Stimulated activated CD4-positive, alpha-beta T cell treated with anti-CD3 and anti-CD28 coated beads, TNF-alpha, amount 100 ng/mL, for 48 hours (primary cell): ENCODE measurements around the gene VAV2.
"Not testable (repeated sequence)": the region's sequence is repeated elsewhere in the genome, so short reads cannot be mapped to it uniquely, and the experiment has no call there.

ENCODE experiments used
- DNase-seq, 3 donors: peaks; one replicate each; pipeline ENCODE4 v3.0.0-alpha.2; 2020; ENCODE audit warnings: low read depth in 3 of 3

VAV2 gene

DNA sequence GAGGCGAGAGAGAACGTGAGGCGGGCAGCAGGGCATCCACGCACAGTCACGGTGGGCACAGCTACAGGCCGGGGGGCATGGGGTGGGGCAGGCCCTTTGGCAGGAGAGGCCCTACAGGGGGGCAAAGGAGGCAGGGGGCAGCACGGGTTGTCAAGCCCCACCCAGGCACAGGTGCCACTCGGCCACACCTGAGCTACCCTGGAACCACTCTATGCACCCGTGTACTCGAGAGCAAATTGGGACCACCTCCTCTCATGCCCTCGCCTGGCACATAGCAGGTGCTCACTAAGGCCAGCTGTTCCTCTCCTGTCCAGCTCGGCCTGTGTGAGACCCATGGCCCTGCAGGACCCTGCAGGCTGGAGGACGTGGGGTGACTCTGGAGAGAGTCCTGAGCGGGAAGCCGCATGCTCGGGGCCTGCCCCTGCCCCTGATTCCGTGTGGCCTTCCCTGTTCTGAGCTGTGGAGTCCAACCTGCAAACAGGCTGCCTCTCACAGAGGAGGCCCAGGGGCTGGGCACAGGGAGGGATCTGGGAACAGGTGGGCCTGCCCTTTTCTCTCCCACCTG, 222.5 kb downstream of the VAV2 start:
- no peak for DNase-seq

DNA sequence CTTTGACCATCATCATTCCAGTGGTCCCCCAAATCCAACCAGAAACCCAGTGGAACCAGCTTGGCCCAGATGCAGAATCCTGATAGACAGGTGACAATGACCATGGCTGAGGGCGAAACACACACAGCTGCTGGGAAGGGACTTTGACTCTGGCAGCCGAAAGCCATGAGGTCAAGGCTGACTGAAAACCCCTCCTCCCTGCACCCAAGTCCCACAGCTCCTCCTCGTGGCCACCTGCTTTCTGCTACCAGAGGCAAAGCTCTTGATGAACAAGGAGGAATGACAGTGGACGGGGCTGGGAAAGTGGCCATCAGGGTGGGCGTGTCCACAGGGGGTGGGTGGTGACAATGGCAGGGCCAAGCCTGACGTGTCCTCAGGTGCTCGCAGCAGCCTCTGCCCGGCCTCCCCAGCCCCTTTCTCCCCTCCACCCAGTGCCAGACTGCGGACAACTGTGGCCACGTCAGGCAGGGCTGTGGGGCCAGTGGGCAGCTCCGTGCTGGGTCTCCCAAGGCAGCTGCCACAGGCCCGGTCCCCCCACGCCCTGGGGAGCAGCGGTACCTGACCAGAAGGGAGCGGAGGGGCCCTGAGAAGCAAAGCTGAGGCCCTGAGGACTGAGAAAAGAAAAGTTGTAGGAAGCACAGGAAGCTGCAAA, 223.1 kb downstream of the VAV2 start:
- DNase-seq, result no peak

DNA sequence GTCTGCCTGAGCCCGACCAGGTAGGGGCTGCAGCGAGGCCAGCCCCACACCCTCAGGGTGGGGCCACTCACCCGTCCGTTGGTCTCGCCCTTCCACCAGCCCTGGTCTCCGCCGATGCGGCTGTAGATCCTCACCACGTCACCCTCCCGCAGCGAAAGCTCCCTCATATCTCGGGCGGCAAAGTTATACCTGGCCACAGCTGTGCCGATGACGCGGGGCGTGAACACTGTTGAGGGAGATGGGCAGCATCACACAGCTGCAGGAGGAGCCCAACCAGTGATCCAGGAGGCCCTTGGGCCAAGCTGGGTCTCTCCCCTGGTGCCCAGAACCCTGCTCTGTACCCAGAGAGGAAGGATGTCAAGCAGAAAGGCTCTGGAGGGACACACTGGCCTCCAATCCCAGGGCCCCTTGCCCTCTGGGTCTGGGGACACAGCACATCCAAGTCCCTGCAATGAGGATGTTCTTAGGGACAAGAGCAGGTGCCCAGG, 223.7 kb downstream of the VAV2 start:
- no peak for DNase-seq

DNA sequence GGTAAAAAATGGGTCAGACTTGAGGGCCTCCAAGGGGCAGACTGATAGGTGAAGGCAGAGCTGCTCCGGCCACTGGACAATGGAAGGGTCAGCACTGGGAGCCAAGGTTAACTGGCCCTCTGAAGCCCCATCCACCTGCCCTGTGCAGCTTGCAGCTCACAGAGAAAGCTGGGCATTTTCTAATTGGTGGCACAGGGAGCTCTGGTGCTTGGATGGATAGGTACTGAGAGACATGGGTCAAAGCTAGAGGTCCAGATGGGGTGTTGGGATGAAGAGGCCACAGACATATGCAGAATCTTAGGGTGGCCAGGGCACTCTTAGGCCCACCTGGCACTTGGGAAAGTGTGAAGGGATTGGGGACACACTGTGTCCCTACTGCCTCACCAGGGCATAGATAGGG, 224.5 kb downstream of the VAV2 start:
- no peak for DNase-seq

GRCh38 chr9:133767008-133767407, 225.1 kb downstream of the VAV2 start:
- DNase-seq, result no peak

GRCh38 chr9:133766234-133766633, 225.9 kb downstream of the VAV2 start:
- not testable (repeated sequence) for DNase-seq

DNA sequence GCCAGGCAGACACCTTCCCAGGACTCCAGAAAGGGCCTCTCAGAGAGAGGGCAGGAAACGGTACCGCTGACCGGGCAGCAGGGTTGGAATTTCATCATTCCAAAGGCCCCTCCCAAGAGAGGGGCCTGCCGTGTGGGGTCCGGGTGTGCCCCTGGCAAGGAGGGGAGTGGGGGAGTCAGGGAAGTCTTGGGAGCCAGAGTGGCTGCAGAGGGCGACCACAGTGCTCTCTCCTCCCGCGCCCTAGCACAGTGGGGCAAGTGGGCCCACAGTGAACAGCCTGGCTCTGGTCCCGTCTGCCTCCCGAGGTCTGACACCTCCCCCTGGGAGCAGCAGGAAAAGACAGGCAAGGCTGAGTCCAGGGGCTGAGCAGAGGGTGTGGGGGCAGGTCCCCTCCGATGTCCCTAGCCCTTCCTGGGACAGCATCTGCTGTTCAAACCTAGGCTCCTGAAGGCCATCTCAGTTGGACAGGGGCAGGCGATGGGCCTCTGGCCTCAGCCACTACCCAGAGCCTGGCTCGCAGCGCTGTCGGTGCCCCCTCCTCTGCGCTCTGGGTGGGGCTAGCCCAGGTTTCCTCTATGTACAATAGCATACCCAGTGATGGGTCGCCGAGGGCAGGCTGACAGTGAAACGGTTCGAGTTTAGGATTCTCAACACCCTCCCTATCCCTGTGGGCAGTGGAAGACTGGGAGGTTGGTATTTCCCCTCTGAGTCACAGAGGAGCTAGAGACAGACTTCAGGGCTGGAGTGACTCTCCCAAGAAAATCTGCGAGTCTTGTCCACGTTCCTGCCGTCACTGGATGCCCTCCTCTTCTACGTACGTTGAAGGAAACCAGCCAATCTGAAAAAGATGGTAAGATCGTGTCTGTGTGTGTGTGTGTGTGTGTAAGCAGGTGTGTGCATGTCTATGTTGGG, 228.6 kb downstream of the VAV2 start:
- no peak for DNase-seq

DNA sequence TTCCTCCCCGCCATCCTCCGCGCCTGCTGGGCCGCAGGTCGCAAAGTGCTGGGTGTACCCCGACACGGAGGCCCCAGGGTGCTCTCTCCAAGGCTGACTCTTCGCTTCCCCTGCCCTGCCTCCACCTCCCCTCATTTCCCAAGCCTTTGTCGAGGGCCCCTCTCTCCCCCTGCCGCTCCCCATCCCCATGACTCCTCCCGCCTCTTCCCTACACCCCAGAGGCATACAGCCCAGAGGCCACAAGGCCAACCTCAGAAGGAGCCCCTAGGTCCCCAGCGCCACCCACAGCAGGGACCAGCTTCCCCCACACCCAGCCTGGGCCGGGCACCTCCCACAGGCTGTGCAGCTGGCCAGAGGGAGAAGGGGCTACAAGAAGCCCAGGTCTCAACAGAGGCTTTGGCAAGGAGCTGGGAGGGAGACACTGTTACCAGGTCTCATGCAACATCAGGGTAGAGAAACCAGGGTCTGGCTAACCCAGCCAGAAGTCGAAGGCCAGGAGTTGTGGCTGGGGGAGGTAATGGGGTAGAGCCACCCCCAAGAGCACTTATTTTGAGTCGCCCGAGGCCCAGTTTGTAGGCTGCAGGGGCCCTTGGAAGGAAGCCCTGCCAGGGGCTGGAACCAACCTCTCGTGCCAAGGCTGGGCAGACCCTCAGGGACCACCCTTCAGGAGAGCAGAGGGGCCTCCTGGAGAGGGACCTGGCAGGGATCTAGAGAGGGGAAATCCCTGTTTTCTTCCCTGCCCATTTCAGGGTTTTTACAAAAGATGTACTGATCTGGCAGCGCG, 229.4 kb downstream of the VAV2 start:
- DNase-seq, result no peak

DNA sequence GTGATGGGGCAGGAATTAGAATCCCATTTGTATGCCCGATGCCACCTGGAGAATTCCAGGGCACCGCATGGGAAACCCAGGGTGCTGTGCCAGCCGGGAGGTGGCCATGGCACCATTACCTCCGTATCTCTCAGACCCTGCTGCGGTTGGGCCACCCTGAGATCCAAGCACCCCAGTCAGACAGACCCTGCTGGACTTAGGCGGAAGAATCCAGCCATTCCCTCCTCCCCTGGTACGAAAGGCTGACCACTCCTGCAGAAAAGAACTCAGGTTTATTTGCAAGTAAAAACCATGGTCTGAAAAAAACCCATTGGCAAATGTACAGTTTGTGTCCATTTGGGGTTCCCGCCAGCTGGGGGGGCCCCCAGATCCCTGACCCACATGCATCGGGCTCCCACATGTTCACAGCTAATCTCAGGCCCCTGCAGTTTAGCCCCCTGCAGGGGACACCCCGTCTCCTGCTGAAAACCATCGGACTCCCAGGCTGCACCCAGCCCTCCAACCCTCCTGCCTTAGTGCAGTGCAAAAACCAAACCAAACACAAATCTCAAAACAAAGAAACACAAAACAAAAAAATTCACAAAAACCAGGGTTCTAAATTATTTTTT, 230.4 kb downstream of the VAV2 start:
- DNase-seq, result no peak

DNA sequence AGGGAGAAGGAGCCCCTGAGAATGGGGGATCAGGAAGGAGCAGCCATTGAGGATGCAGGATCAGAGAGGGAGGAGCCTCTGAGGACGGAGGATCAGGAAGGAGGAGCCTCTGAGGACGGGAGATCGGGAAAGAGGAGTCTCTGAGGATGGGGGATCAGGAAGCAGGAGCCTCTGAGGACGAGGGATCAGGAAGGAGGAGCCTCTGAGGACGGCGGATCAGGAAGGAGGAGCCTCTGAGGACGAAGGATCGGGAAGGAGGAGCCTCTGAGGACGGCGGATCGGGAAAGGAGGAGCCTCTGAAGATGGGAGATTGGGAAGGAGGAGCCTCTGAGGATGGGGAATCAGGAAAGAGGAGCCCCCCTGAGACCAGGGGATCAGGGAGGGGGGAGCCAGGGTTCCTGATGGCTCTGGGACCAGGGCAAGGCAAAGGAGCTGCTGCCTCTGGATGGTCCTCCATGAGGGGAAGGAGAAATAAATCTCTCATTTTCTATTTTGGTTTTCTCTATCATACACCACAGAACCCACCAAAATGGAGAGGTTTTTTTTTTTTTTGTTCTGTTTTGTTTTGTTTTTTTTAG, 231.3 kb downstream of the VAV2 start:
- no peak for DNase-seq

- no peak for DNase-seq
These were observed 232.2 kb downstream of the VAV2 start for GRCh38 chr9:133759946-133760345.

GRCh38 chr9:133759146-133759900, 232.8 kb downstream of the VAV2 start:
- no peak for DNase-seq

DNA sequence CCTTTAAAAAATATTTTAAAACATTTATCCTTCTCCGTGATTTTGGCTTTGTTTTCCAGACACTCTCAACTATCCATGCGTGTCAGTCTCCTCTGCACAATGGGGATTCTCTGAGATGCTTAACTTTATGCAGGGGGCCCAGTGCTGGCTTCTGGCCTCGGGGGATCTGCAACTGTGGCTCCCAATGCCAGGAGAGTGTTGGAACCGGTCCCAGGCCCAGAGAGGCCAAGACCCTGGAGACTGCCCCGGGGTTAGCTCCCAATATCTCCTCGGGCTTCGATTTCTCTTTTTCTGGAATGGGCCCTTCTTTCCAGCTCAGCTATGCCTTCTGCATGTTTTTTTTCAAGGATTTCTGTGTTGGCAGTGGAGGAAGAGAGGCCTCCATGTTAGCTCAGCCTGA, 233.9 kb downstream of the VAV2 start:
- DNase-seq, result no peak

GRCh38 chr9:133754688-133755227, 237.4 kb downstream of the VAV2 start:
- DNase-seq, result no peak

- no peak for DNase-seq
These were observed 237.9 kb downstream of the VAV2 start for GRCh38 chr9:133754187-133754586.

- DNase-seq, result no peak
These were observed 239.2 kb downstream of the VAV2 start for GRCh38 chr9:133752739-133753446.

DNA sequence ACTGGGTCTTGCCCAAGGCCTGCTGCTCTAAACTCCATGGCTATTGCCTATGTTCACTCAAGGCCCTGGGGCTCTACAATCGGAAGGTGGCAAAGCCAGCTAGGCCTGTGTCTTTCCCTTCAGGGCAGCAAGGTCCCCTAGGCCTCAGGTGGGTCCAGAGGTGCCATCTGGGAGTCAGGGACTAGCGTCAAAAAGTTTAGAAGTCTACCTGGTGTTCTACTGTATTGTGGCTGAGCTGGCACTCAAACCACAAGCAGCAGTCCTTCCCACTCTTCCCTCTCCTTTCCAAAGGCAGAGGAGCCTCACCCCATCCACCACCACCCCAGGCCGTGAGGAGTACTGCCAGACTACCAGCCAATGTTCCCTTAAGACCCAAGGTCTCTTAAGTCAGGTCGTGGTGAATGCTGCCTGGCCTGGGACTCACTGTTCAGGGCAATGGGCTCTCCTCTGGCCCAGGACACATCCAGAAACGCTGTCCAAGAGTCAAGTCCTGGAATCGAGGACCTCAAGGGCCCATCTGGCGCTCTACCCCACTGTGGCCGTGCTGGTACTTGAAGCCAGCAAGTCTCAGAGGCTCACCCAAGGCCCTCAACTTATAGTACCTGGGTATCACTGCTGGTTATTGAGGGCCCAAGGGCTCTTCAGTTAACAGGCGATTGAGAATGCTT, 241.0 kb downstream of the VAV2 start:
- no peak for DNase-seq

DNA sequence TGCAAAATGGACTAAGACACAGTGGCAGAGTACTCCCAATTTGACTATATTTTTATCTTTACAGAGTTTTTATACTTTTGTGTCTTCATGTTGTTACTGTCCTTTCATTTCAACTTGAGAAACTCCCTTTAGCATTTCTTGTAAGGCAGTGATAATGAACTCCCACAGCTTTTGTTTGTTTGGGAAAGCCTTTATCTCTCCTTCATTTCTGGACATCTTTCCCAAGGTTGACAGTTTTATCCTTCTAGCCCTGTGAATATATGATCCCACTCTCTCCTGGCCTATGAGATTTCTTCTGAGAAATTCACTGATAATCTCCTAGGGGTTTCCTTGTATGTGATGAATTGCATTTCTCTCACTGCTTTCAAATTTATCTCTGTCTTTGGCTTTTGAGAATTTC, 244.8 kb downstream of the VAV2 start:
- DNase-seq, result no peak

- not testable (repeated sequence) for DNase-seq
These were observed 247.6 kb downstream of the VAV2 start for GRCh38 chr9:133744528-133744927.
